ENCODE data around the gene ADAM17.

The ADAM17 gene

GRCh38 chr2:9471206-9471605, 84.4 kb downstream of the ADAM17 start:
- no peak for DNase-seq (ENCODE audit: low read depth)

GRCh38 chr2:9467687-9468086, 87.9 kb downstream of the ADAM17 start:
- no peak for DNase-seq (ENCODE audit: low read depth)

GRCh38 chr2:9466147-9466683, 89.4 kb downstream of the ADAM17 start:
- DNase-seq (ENCODE audit: low read depth), result no peak

- no peak for DNase-seq (ENCODE audit: low read depth)
Measured at GRCh38 chr2:9465170-9465569, 90.5 kb downstream of the ADAM17 start.

- no peak for DNase-seq (ENCODE audit: low read depth)
Measured at GRCh38 chr2:9463698-9464034, 92.0 kb downstream of the ADAM17 start.

GRCh38 chr2:9462886-9463697, 92.5 kb downstream of the ADAM17 start:
- no peak for DNase-seq (ENCODE audit: low read depth)

GRCh38 chr2:9462313-9462712, 93.3 kb downstream of the ADAM17 start:
- DNase-seq (ENCODE audit: low read depth), result no peak

- no peak for DNase-seq (ENCODE audit: low read depth)
Measured at GRCh38 chr2:9461079-9461478, 94.6 kb downstream of the ADAM17 start.

- DNase-seq (ENCODE audit: low read depth), result no peak
Measured at GRCh38 chr2:9460441-9461017, 95.1 kb downstream of the ADAM17 start.

- DNase-seq (ENCODE audit: low read depth), result no peak
Measured at GRCh38 chr2:9451231-9451630, 104.4 kb downstream of the ADAM17 start.

GRCh38 chr2:9445089-9445488, 110.5 kb downstream of the ADAM17 start:
- DNase-seq (ENCODE audit: low read depth), result no peak

GRCh38 chr2:9443526-9443925, 112.1 kb downstream of the ADAM17 start:
- DNase-seq (ENCODE audit: low read depth), result no peak

GRCh38 chr2:9441556-9441955, 114.1 kb downstream of the ADAM17 start:
- DNase-seq (ENCODE audit: low read depth), result no peak

- DNase-seq (ENCODE audit: low read depth), result no peak
Measured at GRCh38 chr2:9440058-9440727, 115.4 kb downstream of the ADAM17 start.

- no peak for DNase-seq (ENCODE audit: low read depth)
Measured at GRCh38 chr2:9439536-9439935, 116.1 kb downstream of the ADAM17 start.
